SU-DHL-6 (cell line): ENCODE results near the gene LIMCH1.

Source experiments
- H2AFZ ChIP-seq: fragments of 200-600 bp; sonication (generic); 2 replicates; pipeline ENCODE4 v1.6.1; 2014; ENCODE audit warnings: low read depth, mild to moderate bottlenecking, moderate library complexity, mixed read lengths, antibody characterized with exemption, low read length; ENCODE audit not compliant: severe bottlenecking
- H3F3A ChIP-seq: fragments of 200-600 bp; shearing (Covaris generic); 2 replicates; pipeline ENCODE4 v1.6.0; 2016; ENCODE audit warnings: antibody characterized with exemption, mild to moderate bottlenecking; ENCODE audit not compliant: insufficient read depth
- H3K27ac ChIP-seq: fragments of 200-600 bp; sonication (generic); 2 replicates; pipeline ENCODE4 v1.5.1; 2016; ENCODE audit warnings: low read depth, mild to moderate bottlenecking, low read length, moderate library complexity, mixed read lengths
- H3K27me3 ChIP-seq: fragments of 200-600 bp; sonication (generic), shearing (Covaris generic); 2 replicates; pipeline ENCODE4 v1.6.0; 2014; ENCODE audit warnings: mild to moderate bottlenecking, low read length
- H3K36me3 ChIP-seq: fragments of 200-600 bp; sonication (generic); 2 replicates; pipeline ENCODE4 v1.6.1; 2014; ENCODE audit warnings: mild to moderate bottlenecking, low read length, mixed read lengths
- H3K4me2 ChIP-seq: fragments of 300-600, 200-600 bp; shearing (Covaris generic), sonication (generic); 2 replicates; pipeline ENCODE4 v1.6.0; 2014; ENCODE audit warnings: low read length, low read depth, mild to moderate bottlenecking; ENCODE audit not compliant: poor library complexity, severe bottlenecking
- H3K4me3 ChIP-seq: fragments of 200-600 bp; sonication (generic); 2 replicates; pipeline ENCODE4 v1.5.1; 2014; ENCODE audit warnings: antibody characterized with exemption, low read length, mild to moderate bottlenecking, mixed read lengths; ENCODE audit not compliant: insufficient read depth, poor library complexity, severe bottlenecking
- H3K79me2 ChIP-seq: fragments of 200-600 bp; sonication (generic); 2 replicates; pipeline ENCODE4 v1.6.1; 2014; ENCODE audit warnings: mild to moderate bottlenecking, low read length, moderate library complexity; ENCODE audit not compliant: insufficient read depth
- H3K9ac ChIP-seq: fragments of 200-600 bp; sonication (generic); 2 replicates; pipeline ENCODE4 v1.7.0; 2014; ENCODE audit warnings: mild to moderate bottlenecking, low read length
- H3K9me2 ChIP-seq: fragments of 200-600 bp; sonication (generic); replicated peaks from 2 replicates; pipeline ENCODE4 v1.6.1; 2014; ENCODE audit warnings: low read length; ENCODE audit not compliant: insufficient read depth
- H3K9me3 ChIP-seq: fragments of 200-600 bp; sonication (generic); 2 replicates; pipeline ENCODE4 v1.6.1; 2014; ENCODE audit warnings: low read length, mixed read lengths; ENCODE audit not compliant: insufficient read depth
- H4K20me1 ChIP-seq: fragments of 200-600 bp; sonication (generic); 2 replicates; pipeline ENCODE4 v1.6.1; 2014; ENCODE audit warnings: low read depth, mild to moderate bottlenecking, antibody characterized with exemption, low read length, moderate library complexity, mixed read lengths
- CTCF ChIP-seq: fragments of 200-600 bp; sonication (generic); IDR thresholded peaks from one replicate; pipeline ENCODE4 v1.5.1; 2017; ENCODE audit warnings: antibody characterized with exemption, mild to moderate bottlenecking, low read length, moderate library complexity; ENCODE audit not compliant: insufficient read depth, poor library complexity, severe bottlenecking
- EZH2phosphoT487 ChIP-seq: fragments of 200-600 bp; sonication (generic), shearing (Covaris generic); conservative IDR thresholded peaks from 2 replicates; pipeline ENCODE4 v1.6.1; 2018; ENCODE audit warnings: mild to moderate bottlenecking, antibody characterized with exemption, low read length, moderate library complexity, mixed read lengths

The LIMCH1 gene

DNA sequence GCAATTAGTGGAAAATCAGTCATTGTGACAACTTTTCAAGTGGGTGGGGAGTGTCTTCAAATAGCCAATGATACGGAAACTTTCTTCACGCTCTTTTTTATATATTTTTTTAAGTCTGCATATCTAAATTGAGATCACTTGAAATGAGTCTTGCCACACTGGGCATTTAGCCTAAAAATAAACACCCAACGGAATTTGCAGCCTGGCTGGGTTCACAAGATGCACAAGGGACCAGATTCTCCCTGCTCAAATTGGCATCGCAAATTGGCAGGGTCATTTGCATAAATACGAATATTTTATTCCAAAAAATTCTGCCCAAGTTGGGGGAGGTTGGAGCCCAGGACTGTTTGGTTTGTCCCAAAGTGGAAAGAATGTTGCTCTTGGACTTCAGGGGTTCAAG is 87.6 kb downstream of the LIMCH1 start:
- H3K9me3 ChIP-seq = no peaks in the 10 kb centered on the region
- no peaks in the 10 kb centered on the region for H3K36me3 ChIP-seq
- no peaks in the 10 kb centered on the region for H4K20me1 ChIP-seq
- no peak overlapping the region for H3K4me2 ChIP-seq
- no peak overlapping the region for H3K27ac ChIP-seq
- no peak overlapping the region for H2AFZ ChIP-seq
- TF ChIP-seq CTCF (no peak), EZH2phosphoT487 (no peak)
- no peaks in the 10 kb centered on the region for H3K9me2 ChIP-seq
- no peaks in the 10 kb centered on the region for H3K79me2 ChIP-seq
- no peaks in the 10 kb centered on the region for H3F3A ChIP-seq
- H3K4me3 ChIP-seq = no peak overlapping the region
- H3K9ac ChIP-seq = no peak overlapping the region
- no peaks in the 10 kb centered on the region for H3K27me3 ChIP-seq

GRCh38 chr4:41628936-41629335 is 91.0 kb downstream of the LIMCH1 start:
- no peaks in the 10 kb centered on the region for H3K9me3 ChIP-seq
- no peaks in the 10 kb centered on the region for H3K79me2 ChIP-seq
- no peak overlapping the region for H3K27ac ChIP-seq
- TF ChIP-seq CTCF (no peak), EZH2phosphoT487 (no peak)
- no peak overlapping the region for H3K4me2 ChIP-seq
- no peaks in the 10 kb centered on the region for H3F3A ChIP-seq
- H4K20me1 ChIP-seq = no peaks in the 10 kb centered on the region
- no peaks in the 10 kb centered on the region for H3K9me2 ChIP-seq
- no peaks in the 10 kb centered on the region for H3K36me3 ChIP-seq
- H3K27me3 ChIP-seq = no peaks in the 10 kb centered on the region
- H3K9ac ChIP-seq = no peak overlapping the region
- no peak overlapping the region for H2AFZ ChIP-seq
- H3K4me3 ChIP-seq = no peak overlapping the region

DNA sequence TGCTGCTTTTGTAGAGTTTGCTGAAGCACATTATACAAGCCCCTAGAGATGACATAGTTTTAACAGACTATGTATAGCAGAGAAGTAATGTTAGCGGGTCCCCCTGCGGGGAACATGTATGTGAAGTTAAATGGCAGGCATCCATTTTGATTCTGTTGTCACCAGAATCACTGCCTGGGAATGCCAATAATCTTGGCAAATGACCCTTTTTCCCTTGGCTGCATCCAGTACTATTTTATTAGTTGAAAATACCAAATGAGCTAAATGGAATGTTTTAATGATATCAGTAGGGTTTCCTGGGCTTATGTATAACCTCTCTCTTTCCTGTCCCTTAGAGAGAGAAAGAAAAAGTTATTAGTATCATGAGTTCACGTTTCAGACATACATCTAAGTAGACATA is 93.6 kb downstream of the LIMCH1 start:
- no peak for TF ChIP-seq CTCF
- TF ChIP-seq EZH2phosphoT487 = no peak
- H3K27ac ChIP-seq = no peak overlapping the region
- H3F3A ChIP-seq = no peaks in the 10 kb centered on the region
- no peaks in the 10 kb centered on the region for H4K20me1 ChIP-seq
- H3K9me2 ChIP-seq = no peaks in the 10 kb centered on the region
- no peak overlapping the region for H3K9ac ChIP-seq
- no peaks in the 10 kb centered on the region for H3K36me3 ChIP-seq
- H3K27me3 ChIP-seq = no peaks in the 10 kb centered on the region
- H3K4me2 ChIP-seq = no peak overlapping the region
- H3K4me3 ChIP-seq = no peak overlapping the region
- no peak overlapping the region for H2AFZ ChIP-seq
- no peaks in the 10 kb centered on the region for H3K79me2 ChIP-seq
- H3K9me3 ChIP-seq = no peaks in the 10 kb centered on the region

DNA sequence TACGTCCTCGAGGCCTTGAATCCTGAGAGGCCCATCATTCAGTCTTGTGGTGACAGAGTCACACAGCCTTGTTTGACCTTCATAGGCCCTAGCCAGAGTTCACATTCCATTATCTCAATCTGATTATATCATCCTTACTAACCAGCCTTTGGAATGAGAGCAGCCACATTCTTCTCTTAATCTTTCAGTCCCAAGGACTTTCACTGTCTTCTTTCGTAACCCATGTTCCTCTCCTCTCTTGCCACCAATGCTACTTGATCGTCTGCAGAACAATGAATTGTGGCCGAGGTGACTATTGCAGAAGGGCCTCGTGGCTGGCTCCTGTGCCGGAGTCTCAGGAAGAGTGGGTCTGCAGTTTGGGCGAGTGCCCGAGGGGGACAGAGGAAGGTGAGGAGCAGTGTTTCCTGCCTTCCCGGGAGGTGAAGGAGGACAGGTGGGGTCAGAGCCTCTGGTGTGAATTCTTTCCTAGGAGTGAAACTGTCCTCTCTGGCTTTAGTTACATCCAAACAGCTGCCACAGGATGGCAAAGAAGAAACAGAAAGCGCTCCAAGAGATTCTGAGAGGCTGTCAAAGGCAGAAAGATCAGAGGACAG is 94.6 kb downstream of the LIMCH1 start:
- Histone ChIP-seq H3F3A (no peaks in the 10 kb centered on the region), H3K27me3 (no peaks in the 10 kb centered on the region), H3K27ac (no peak overlapping the region), H3K36me3 (no peaks in the 10 kb centered on the region), H4K20me1 (no peaks in the 10 kb centered on the region), H3K9ac (no peak overlapping the region), H3K4me2 (no peak overlapping the region), H3K79me2 (no peaks in the 10 kb centered on the region), H2AFZ (no peak overlapping the region), H3K4me3 (no peak overlapping the region), H3K9me2 (no peaks in the 10 kb centered on the region), H3K9me3 (no peaks in the 10 kb centered on the region)
- TF ChIP-seq CTCF (no peak), EZH2phosphoT487 (no peak)
